Panc1 (cell line): ENCODE data around the gene SECISBP2. TPM values are rescaled to one million over a fixed set of nuclear protein-coding genes. Genes with fewer than 3 reads are reported as not detected.

Experiments used
- ATAC-seq: fragments of 200-7000 bp; cut with Tn5 transposase; 2 replicates; pipeline ENCODE4 v1.9.1; 2020; ENCODE audit warnings: mild to moderate bottlenecking, moderate library complexity
- BruUV-seq: library from RNA; stranded (reverse); fragments of 400-500 nt; replicated peaks from 2 replicates; lab custom pipeline; 2021; lab: Mats Ljungman, UMichigan
- CTCF ChIA-PET: fragments of 300-600 bp; sonication (Branson Sonifier 250); formaldehyde crosslinking; loops from one replicate; lab custom pipeline; 2022; ENCODE audit warnings: antibody characterized with exemption; lab: Charles Lee
- POLR2A ChIA-PET: fragments of 300-600 bp; sonication (Branson Sonifier 250); formaldehyde crosslinking; loops from one replicate; lab custom pipeline; 2022; ENCODE audit warnings: antibody characterized with exemption; lab: Charles Lee
- DNase-seq: peaks from one replicate; pipeline ENCODE4 v3.0.0-alpha.2; 2010; ENCODE audit warnings: low read depth, low spot score
- H3K27ac ChIP-seq: 2 replicates; pipeline ENCODE4 v1.5.1; 2011; ENCODE audit warnings: mild to moderate bottlenecking, low read length, inconsistent platforms
- H3K27me3 ChIP-seq: fragments of 200-500 bp; sonication (Bioruptor generic); 2 replicates; pipeline ENCODE4 v1.6.0; 2014; ENCODE audit warnings: low read length, inconsistent platforms; ENCODE audit not compliant: control insufficient read depth, insufficient read depth
- H3K36me3 ChIP-seq: fragments of 200-500 bp; sonication (Bioruptor generic); 2 replicates; pipeline ENCODE4 v1.5.1; 2014; ENCODE audit warnings: inconsistent platforms, mild to moderate bottlenecking, low read length, moderate library complexity; ENCODE audit not compliant: control insufficient read depth, insufficient read depth
- H3K4me1 ChIP-seq: 2 replicates; pipeline ENCODE4 v1.5.1; 2011; ENCODE audit warnings: inconsistent platforms, mild to moderate bottlenecking, low read length, moderate library complexity; ENCODE audit not compliant: control insufficient read depth, insufficient read depth
- H3K4me3 ChIP-seq, 2 experiments: 2 replicates each; pipeline ENCODE4 v1.5.1; 2011 to 2012; ENCODE audit warnings: low read depth in 2 of 2, low read length in 2 of 2, mild to moderate bottlenecking in 2 of 2, inconsistent platforms in 1 of 2, moderate library complexity in 1 of 2
- H3K9me3 ChIP-seq: fragments of 200-500 bp; sonication (Bioruptor generic); 2 replicates; pipeline ENCODE4 v1.5.1; 2014; ENCODE audit warnings: low read depth, mild to moderate bottlenecking, inconsistent platforms, low read length, moderate library complexity; ENCODE audit not compliant: control insufficient read depth, insufficient read depth
- POLR2AphosphoS5 ChIP-seq: IDR thresholded peaks from 2 replicates; pipeline ENCODE4 v1.6.1; 2012; ENCODE audit warnings: mild to moderate bottlenecking, low read depth, low read length, moderate library complexity
- SIN3A ChIP-seq: IDR thresholded peaks from 2 replicates; pipeline ENCODE4 v1.6.1; 2012; ENCODE audit warnings: low read depth, mild to moderate bottlenecking, low read length, moderate library complexity, borderline replicate concordance; ENCODE audit not compliant: insufficient read depth
- TCF7L2 ChIP-seq: IDR thresholded peaks from 2 replicates; pipeline ENCODE4 v1.6.1; 2011; ENCODE audit warnings: mild to moderate bottlenecking, low read depth, low read length, inconsistent platforms
- in situ Hi-C: cut with HindIII; loops from 2 replicates; pipeline ENCODE4 v1.10.0; 2016; ENCODE audit warnings: low sequenced_read_pairs, low pct_unique_long_range_greater_than_20kb
- intact Hi-C: fragments of 100-400 bp; cut with micrococcal nuclease; formaldehyde crosslinking; loops from one replicate; pipeline ENCODE4 v1.10.0; 2022; ENCODE audit not compliant: unreplicated experiment
- total RNA-seq: library from RNA; stranded (reverse); gene quantifications from one replicate; pipeline ENCODE4 v1.2.1, GENCODE V29; 2021; ENCODE audit not compliant: unreplicated experiment
- TF ChIP-seq, protein P1 (sequence below): fragments of 450-650 bp; IDR thresholded peaks from 2 replicates; pipeline ENCODE4 v1.5.1; 2017; ENCODE audit warnings: mild to moderate bottlenecking
- TF ChIP-seq, protein P2 (sequence below), 2 experiments: IDR thresholded peaks; 2 replicates each; pipeline ENCODE4 v1.6.1; 2011 to 2012; ENCODE audit warnings: low read depth in 2 of 2, control low read depth in 1 of 2, low read length in 1 of 2, mild to moderate bottlenecking in 1 of 2, moderate library complexity in 1 of 2; ENCODE audit not compliant: insufficient read depth in 1 of 2

Gene SECISBP2
- total RNA-seq, 1 experiment from 2014 or later: 17.7 TPM

- H3K4me1 ChIP-seq: no peaks in the 10 kb centered on the region
- intact Hi-C loops: no loop called here
Observed at GRCh38 chr9:89365532-89365912, 47.2 kb downstream of the SECISBP2 start.

GRCh38 chr9:89366711-89367110 is 48.4 kb downstream of the SECISBP2 start:
- BruUV-seq: no TSS peak
- Histone ChIP-seq H3K27ac (no peak overlapping the region), H3K4me1 (no peaks in the 10 kb centered on the region), H3K9me3 (no peaks in the 10 kb centered on the region), H3K4me3 (no peak overlapping the region), H3K27me3 (no peaks in the 10 kb centered on the region), H3K36me3 (no peaks in the 10 kb centered on the region)
- intact Hi-C loops: no loop called here
- DNase-seq (no peak), ATAC-seq (no peak)
- POLR2A ChIA-PET: no interaction called here
- CTCF ChIA-PET: no interaction called here
- no peak for TF ChIP-seq POLR2AphosphoS5
- in situ Hi-C loops: no loop called here

More at GRCh38 chr9:89365532-89365912, 47.2 kb downstream of the SECISBP2 start:
- in situ Hi-C loops: no loop called here
- POLR2A ChIA-PET: no interaction called here
- no peak overlapping the region for H3K27ac ChIP-seq
- DNase-seq (no peak), ATAC-seq (no peak)
- no TSS peak for BruUV-seq
- H3K27me3 ChIP-seq: no peaks in the 10 kb centered on the region
- no peak overlapping the region for H3K4me3 ChIP-seq
- no peaks in the 10 kb centered on the region for H3K36me3 ChIP-seq
- TF ChIP-seq SIN3A (no peak), POLR2AphosphoS5 (no peak), TCF7L2 (no peak)
- TF ChIP-seq, protein P1, sequence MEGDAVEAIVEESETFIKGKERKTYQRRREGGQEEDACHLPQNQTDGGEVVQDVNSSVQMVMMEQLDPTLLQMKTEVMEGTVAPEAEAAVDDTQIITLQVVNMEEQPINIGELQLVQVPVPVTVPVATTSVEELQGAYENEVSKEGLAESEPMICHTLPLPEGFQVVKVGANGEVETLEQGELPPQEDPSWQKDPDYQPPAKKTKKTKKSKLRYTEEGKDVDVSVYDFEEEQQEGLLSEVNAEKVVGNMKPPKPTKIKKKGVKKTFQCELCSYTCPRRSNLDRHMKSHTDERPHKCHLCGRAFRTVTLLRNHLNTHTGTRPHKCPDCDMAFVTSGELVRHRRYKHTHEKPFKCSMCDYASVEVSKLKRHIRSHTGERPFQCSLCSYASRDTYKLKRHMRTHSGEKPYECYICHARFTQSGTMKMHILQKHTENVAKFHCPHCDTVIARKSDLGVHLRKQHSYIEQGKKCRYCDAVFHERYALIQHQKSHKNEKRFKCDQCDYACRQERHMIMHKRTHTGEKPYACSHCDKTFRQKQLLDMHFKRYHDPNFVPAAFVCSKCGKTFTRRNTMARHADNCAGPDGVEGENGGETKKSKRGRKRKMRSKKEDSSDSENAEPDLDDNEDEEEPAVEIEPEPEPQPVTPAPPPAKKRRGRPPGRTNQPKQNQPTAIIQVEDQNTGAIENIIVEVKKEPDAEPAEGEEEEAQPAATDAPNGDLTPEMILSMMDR: no peak
- TF ChIP-seq, protein P2, sequence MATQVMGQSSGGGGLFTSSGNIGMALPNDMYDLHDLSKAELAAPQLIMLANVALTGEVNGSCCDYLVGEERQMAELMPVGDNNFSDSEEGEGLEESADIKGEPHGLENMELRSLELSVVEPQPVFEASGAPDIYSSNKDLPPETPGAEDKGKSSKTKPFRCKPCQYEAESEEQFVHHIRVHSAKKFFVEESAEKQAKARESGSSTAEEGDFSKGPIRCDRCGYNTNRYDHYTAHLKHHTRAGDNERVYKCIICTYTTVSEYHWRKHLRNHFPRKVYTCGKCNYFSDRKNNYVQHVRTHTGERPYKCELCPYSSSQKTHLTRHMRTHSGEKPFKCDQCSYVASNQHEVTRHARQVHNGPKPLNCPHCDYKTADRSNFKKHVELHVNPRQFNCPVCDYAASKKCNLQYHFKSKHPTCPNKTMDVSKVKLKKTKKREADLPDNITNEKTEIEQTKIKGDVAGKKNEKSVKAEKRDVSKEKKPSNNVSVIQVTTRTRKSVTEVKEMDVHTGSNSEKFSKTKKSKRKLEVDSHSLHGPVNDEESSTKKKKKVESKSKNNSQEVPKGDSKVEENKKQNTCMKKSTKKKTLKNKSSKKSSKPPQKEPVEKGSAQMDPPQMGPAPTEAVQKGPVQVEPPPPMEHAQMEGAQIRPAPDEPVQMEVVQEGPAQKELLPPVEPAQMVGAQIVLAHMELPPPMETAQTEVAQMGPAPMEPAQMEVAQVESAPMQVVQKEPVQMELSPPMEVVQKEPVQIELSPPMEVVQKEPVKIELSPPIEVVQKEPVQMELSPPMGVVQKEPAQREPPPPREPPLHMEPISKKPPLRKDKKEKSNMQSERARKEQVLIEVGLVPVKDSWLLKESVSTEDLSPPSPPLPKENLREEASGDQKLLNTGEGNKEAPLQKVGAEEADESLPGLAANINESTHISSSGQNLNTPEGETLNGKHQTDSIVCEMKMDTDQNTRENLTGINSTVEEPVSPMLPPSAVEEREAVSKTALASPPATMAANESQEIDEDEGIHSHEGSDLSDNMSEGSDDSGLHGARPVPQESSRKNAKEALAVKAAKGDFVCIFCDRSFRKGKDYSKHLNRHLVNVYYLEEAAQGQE (IDR thresholded peaks at IDR 0.05; ENCODE audit: insufficient read depth in 1 of 2, low read depth in 2 of 2, low read length in 1 of 2): no peak
- no peaks in the 10 kb centered on the region for H3K9me3 ChIP-seq
- CTCF ChIA-PET: no interaction called here

DNA sequence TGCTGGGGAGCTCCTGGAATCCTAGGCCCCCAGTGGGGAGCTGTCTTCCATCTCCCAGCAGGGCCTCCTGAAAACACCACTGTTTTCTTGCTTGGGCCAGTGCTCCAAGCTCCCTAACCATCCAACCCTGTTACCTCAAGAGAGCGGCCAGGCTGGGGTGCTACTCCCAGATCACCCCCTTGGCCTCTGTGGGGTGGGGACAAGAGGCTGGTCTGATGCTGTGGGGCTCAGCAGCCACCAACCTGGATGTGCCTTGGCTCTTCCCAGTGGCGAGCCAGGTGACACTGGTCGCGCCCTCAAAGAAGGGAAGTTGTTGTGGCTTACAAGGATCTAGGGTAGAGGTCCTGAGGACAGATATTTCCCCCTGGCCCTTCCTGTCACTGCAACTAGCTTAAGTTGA is 49.0 kb downstream of the SECISBP2 start:
- H3K4me3 ChIP-seq: no peak overlapping the region
- H3K36me3 ChIP-seq: no peaks in the 10 kb centered on the region
- DNase-seq (no peak), ATAC-seq (no peak)
- H3K4me1 ChIP-seq: no peaks in the 10 kb centered on the region
- no peaks in the 10 kb centered on the region for H3K27me3 ChIP-seq
- in situ Hi-C loops (no loop called here), intact Hi-C loops (no loop called here)
- no peaks in the 10 kb centered on the region for H3K9me3 ChIP-seq
- TF ChIP-seq SIN3A (no peak), POLR2AphosphoS5 (no peak), TCF7L2 (no peak)
- TF ChIP-seq, protein P2 (IDR thresholded peaks at IDR 0.05; ENCODE audit: insufficient read depth in 1 of 2, low read depth in 2 of 2, low read length in 1 of 2): no peak
- TF ChIP-seq, protein P1: no peak
- H3K27ac ChIP-seq: no peak overlapping the region
- ChIA-PET CTCF (no interaction called here), POLR2A (no interaction called here)
- BruUV-seq: no TSS peak
